Ascending aorta (tissue), 2 donors: Measurements from ENCODE around the gene NLGN1. TPM values are rescaled to one million over a fixed set of nuclear protein-coding genes. Genes with fewer than 3 reads are reported as not detected.

ENCODE experiments used
- DNase-seq, 2 donors: peaks; one replicate each; pipeline ENCODE4 v3.0.0-alpha.2; 2019; ENCODE audit warnings: low spot score in 2 of 2
- H3K27ac ChIP-seq, 2 donors: fragments of 200-600 bp; sonication (generic); one replicate each; pipeline ENCODE4 v1.5.1; 2016 to 2017; ENCODE audit warnings: mild to moderate bottlenecking in 1 of 2
- H3K27me3 ChIP-seq: fragments of 200-600 bp; sonication (generic); one replicate; pipeline ENCODE4 v1.5.1; 2017
- H3K36me3 ChIP-seq, 2 donors: fragments of 200-600 bp; sonication (generic); one replicate each; pipeline ENCODE4 v1.5.1; 2016
- H3K4me1 ChIP-seq, 2 donors: fragments of 200-600 bp; sonication (generic); one replicate each; pipeline ENCODE4 v1.5.1; 2016 to 2017; ENCODE audit warnings: mild to moderate bottlenecking in 1 of 2
- H3K4me3 ChIP-seq, 2 donors: fragments of 200-600 bp; sonication (generic); one replicate each; pipeline ENCODE4 v1.5.1; 2016 to 2017; ENCODE audit warnings: mild to moderate bottlenecking in 1 of 2
- H3K9me3 ChIP-seq, 2 donors: fragments of 200-600 bp; sonication (generic); one replicate each; pipeline ENCODE4 v1.5.1; 2016
- intact Hi-C: fragments of 100-400 bp; cut with DNase I; formaldehyde crosslinking; loops from one replicate; pipeline ENCODE4 v1.15.1; 2023
- total RNA-seq: library from RNA; depleted of rRNA; stranded (reverse); fragments of >200 nt; gene quantifications from one replicate; pipeline ENCODE4 v1.1.0, GENCODE V29; 2016
- TF ChIP-seq, protein P1 (sequence below), 3 experiments: fragments of 200-600 bp in 2 of 3; fragments of 450-650 bp in 1 of 3; sonication (generic) in 2 of 3; IDR thresholded peaks; one replicate each; pipeline ENCODE4 v1.5.1; 2016 to 2019; ENCODE audit warnings: antibody characterized with exemption in 3 of 3, mild to moderate bottlenecking in 1 of 3, moderate library complexity in 1 of 3

NLGN1 gene
- total RNA-seq, 1 donor from 2014 or later: 5.2 TPM

DNA sequence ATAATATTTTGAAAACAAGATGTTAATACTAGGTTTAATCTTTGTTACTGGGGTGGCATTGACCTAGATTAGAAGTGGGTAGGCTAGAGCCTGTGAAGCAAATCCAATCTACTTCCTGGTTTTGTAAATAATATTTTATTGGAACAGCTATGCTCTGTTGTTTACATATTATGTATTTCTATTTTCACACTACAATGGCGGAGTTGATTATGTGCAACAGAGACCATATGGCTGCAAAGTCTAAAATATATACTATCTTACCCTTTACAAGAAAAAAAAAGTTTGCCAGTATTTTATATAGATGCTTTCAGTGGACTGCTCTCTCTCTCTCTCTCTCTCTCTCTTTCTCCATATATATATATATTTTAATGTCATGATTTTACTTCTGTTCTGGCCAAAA lies 244.2 kb downstream of the NLGN1 start:
- H3K27ac ChIP-seq: no peak overlapping the region
- H3K9me3 ChIP-seq: no peaks in the 10 kb centered on the region
- no peak overlapping the region for H3K4me3 ChIP-seq
- no peaks in the 10 kb centered on the region for H3K4me1 ChIP-seq
- H3K27me3 ChIP-seq: no peaks in the 10 kb centered on the region
- H3K36me3 ChIP-seq: no peaks in the 10 kb centered on the region
- DNase-seq: no peak
- TF ChIP-seq, protein P1, sequence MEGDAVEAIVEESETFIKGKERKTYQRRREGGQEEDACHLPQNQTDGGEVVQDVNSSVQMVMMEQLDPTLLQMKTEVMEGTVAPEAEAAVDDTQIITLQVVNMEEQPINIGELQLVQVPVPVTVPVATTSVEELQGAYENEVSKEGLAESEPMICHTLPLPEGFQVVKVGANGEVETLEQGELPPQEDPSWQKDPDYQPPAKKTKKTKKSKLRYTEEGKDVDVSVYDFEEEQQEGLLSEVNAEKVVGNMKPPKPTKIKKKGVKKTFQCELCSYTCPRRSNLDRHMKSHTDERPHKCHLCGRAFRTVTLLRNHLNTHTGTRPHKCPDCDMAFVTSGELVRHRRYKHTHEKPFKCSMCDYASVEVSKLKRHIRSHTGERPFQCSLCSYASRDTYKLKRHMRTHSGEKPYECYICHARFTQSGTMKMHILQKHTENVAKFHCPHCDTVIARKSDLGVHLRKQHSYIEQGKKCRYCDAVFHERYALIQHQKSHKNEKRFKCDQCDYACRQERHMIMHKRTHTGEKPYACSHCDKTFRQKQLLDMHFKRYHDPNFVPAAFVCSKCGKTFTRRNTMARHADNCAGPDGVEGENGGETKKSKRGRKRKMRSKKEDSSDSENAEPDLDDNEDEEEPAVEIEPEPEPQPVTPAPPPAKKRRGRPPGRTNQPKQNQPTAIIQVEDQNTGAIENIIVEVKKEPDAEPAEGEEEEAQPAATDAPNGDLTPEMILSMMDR (IDR thresholded peaks at IDR 0.05): no peak
- intact Hi-C loops: no loop called here

DNA sequence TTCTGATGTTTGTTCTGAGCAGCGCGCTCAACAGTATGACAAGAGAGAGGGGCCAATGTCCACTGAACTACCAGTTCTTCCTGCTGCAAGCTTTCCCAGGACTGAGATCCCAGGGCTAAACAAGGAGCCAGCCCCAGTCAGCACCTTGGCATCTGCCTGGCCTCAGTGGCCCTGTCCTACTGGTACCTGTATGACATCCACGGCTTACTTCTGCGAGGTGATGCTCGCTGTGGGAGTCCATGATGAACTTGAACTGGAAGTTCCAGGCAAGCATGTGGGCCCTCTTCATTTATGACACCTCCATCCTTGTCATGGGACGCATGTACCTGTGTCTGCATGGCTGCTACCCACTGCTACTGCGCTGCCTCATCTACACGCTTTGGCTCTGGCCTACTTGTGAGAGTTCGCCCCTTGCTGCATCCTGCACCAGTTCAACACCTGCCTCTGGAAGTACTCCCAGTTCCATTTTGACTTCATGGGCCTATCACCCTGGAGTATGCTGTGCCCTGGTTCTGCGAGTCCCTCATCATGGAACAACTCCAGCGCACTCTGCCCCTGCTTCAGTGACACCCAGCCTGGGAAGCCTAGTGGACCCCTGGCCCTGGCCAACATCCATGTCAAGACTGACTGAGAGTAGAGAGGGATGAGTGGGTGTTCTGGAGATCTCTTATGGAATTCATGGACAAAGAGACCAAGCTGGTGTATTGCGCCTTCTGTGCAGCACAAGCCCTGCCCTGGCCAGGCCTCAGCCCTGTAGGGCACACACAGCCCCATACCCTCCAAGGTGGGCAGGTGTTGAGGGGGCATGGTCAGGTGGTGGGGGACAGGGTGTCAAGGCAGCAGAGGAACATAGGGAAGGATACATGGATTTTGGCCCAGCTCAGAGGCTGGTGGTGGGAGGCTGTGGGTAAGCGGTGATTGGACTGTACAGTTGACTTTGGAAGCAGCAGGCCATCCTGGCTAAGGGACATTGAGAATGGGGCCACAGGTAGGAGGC lies 246.8 kb downstream of the NLGN1 start:
- Histone ChIP-seq H3K4me3 (no peak overlapping the region), H3K27ac (no peak overlapping the region), H3K9me3 (no peaks in the 10 kb centered on the region), H3K4me1 (no peaks in the 10 kb centered on the region), H3K27me3 (no peaks in the 10 kb centered on the region), H3K36me3 (no peaks in the 10 kb centered on the region)
- DNase-seq: no peak
- TF ChIP-seq, protein P1 (IDR thresholded peaks at IDR 0.05): no peak
- intact Hi-C loops: no loop called here

DNA sequence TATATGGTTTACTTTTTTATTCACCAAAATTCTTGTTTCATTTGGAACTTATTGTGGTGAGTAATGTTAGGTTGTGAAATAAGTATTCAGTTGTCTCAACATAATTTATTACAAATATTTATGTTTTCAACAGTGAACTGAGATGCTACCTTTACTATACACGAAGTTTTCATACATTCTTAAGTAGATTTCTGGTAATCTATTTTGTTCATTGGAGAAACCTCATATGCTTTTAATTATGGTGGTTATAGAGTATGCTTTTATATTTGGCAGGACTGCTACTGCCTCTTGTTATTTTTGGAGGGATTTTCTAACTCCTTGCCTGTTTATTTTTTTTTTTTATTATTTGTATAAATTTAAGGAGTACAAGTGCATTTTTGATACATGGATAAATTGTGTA lies 253.1 kb downstream of the NLGN1 start:
- H3K4me1 ChIP-seq: no peaks in the 10 kb centered on the region
- intact Hi-C loops: no loop called here
- H3K36me3 ChIP-seq: no peaks in the 10 kb centered on the region
- H3K9me3 ChIP-seq: peaks cover 0 to 4% of the 10 kb centered on the region in 2 donors
- H3K4me3 ChIP-seq: no peak overlapping the region
- no peak overlapping the region for H3K27ac ChIP-seq
- TF ChIP-seq, protein P1 (IDR thresholded peaks at IDR 0.05): no peak
- H3K27me3 ChIP-seq: no peaks in the 10 kb centered on the region
- DNase-seq: no peak

GRCh38 chr3:173652093-173652492 lies 254.5 kb downstream of the NLGN1 start:
- DNase-seq: no peak
- TF ChIP-seq, protein P1 (IDR thresholded peaks at IDR 0.05): no peak
- Histone ChIP-seq H3K27ac (no peak overlapping the region), H3K36me3 (no peaks in the 10 kb centered on the region), H3K4me3 (no peak overlapping the region), H3K9me3 (peaks cover 0 to 4% of the 10 kb centered on the region in 2 donors), H3K4me1 (no peaks in the 10 kb centered on the region), H3K27me3 (no peaks in the 10 kb centered on the region)
- intact Hi-C loops: no loop called here

GRCh38 chr3:173653781-173654180 lies 256.2 kb downstream of the NLGN1 start:
- TF ChIP-seq, protein P1 (IDR thresholded peaks at IDR 0.05): no peak
- Histone ChIP-seq H3K4me1 (no peaks in the 10 kb centered on the region), H3K27me3 (no peaks in the 10 kb centered on the region), H3K36me3 (no peaks in the 10 kb centered on the region), H3K27ac (no peak overlapping the region), H3K4me3 (no peak overlapping the region), H3K9me3 (peaks cover 0 to 4% of the 10 kb centered on the region in 2 donors)
- no peak for DNase-seq
- intact Hi-C loops: no loop called here
